Endodermal cell (in vitro differentiated cells): Measurements from ENCODE around the gene INTS1. TPM values are rescaled to one million over a fixed set of nuclear protein-coding genes. Genes with fewer than 3 reads are reported as not detected.

ENCODE experiments used
- DNase-seq: peaks from one replicate; pipeline ENCODE4 v3.0.0-alpha.2; 2017
- H3K27ac ChIP-seq: 2 replicates; pipeline ENCODE4 v1.5.1; 2013; ENCODE audit warnings: mild to moderate bottlenecking, low read depth, low read length, moderate library complexity
- H3K27me3 ChIP-seq: 2 replicates; pipeline ENCODE4 v1.6.1; 2013; ENCODE audit warnings: mild to moderate bottlenecking, low read length, moderate library complexity; ENCODE audit not compliant: insufficient read depth, control insufficient read depth, poor library complexity, severe bottlenecking
- H3K36me3 ChIP-seq: 2 replicates; pipeline ENCODE4 v1.7.0; 2013; ENCODE audit warnings: mild to moderate bottlenecking, low read length, moderate library complexity; ENCODE audit not compliant: control insufficient read depth, insufficient read depth
- H3K4me1 ChIP-seq: one replicate; pipeline ENCODE4 v1.7.0; 2013; ENCODE audit warnings: low read length; ENCODE audit not compliant: control insufficient read depth, insufficient read depth
- H3K4me3 ChIP-seq: 2 replicates; pipeline ENCODE4 v1.5.1; 2013; ENCODE audit warnings: mild to moderate bottlenecking, low read length, moderate library complexity
- H3K9ac ChIP-seq: 2 replicates; pipeline ENCODE4 v1.6.1; 2013; ENCODE audit warnings: mild to moderate bottlenecking, low read length, moderate library complexity; ENCODE audit not compliant: poor library complexity, severe bottlenecking; ENCODE audit errors: extremely low read depth
- H3K9me3 ChIP-seq: 2 replicates; pipeline ENCODE4 v1.6.1; 2013; ENCODE audit warnings: mild to moderate bottlenecking, low read length, moderate library complexity; ENCODE audit not compliant: control insufficient read depth
- H3K27ac Mint-ChIP-seq: 2 replicates; pipeline ENCODE4 v1.8.0; 2020; ENCODE audit warnings: mixed read lengths
- H3K27me3 Mint-ChIP-seq: 2 replicates; pipeline ENCODE4 v1.8.0; 2021; ENCODE audit warnings: mild to moderate bottlenecking, mixed read lengths; ENCODE audit not compliant: insufficient read depth
- H3K36me3 Mint-ChIP-seq: 2 replicates; pipeline ENCODE4 v1.8.0; 2020; ENCODE audit warnings: low read depth, mixed read lengths
- H3K4me1 Mint-ChIP-seq: 2 replicates; pipeline ENCODE4 v1.8.0; 2020; ENCODE audit warnings: mixed read lengths
- H3K4me3 Mint-ChIP-seq: 2 replicates; pipeline ENCODE4 v1.8.0; 2020; ENCODE audit warnings: mild to moderate bottlenecking, moderate library complexity, mixed read lengths
- H3K9me3 Mint-ChIP-seq: 2 replicates; pipeline ENCODE4 v1.8.0; 2020; ENCODE audit warnings: mild to moderate bottlenecking, mixed read lengths
- CTCF ChIP-seq: fragments of 200-600 bp; sonication (generic); conservative IDR thresholded peaks from 2 replicates; pipeline ENCODE4 v1.5.0; 2021; ENCODE audit warnings: antibody characterized with exemption, mild to moderate bottlenecking
- WGBS, 2 experiments: methylation state at CpG; one replicate each; pipeline versions ENCODE4 v1.1.5 to v1.1.7; 2013; ENCODE audit warnings: missing lambda C conversion rate in 2 of 2, mixed read lengths in 1 of 2; ENCODE audit not compliant: insufficient coverage in 1 of 2, insufficient read length in 1 of 2; 5-methylcytosine and 5-hydroxymethylcytosine counted together
- total RNA-seq, 2 donors: library from RNA; stranded (reverse); fragmentation: NEBNext Ultra II Directional in 1 of 2; extraction: Animal tissue kit (Norgen Biotek cat#: 25700) in 1 of 2; gene quantifications; 2 replicates in 1 of 2; 3 replicates in 1 of 2; pipeline ENCODE4 v1.2.1, GENCODE V29; 2021

INTS1 gene
- total RNA-seq, 2 donors from 2014 or later: 145 to 178 TPM

GRCh38 chr7:1475991-1476390, 28.2 kb downstream of the INTS1 start:
- Histone ChIP-seq H3K27me3 (no peaks in the 10 kb centered on the region), H3K36me3 (peaks cover 28% of the 10 kb centered on the region), H3K4me3 (no peak overlapping the region), H3K9me3 (no peaks in the 10 kb centered on the region), H3K9ac (no peak overlapping the region), H3K4me1 (no peaks in the 10 kb centered on the region), H3K27ac (no peak overlapping the region)
- H3K27me3 Mint-ChIP-seq: no peaks in the 10 kb centered on the region
- H3K4me1 Mint-ChIP-seq: no peaks in the 10 kb centered on the region
- no peak for TF ChIP-seq CTCF
- H3K36me3 Mint-ChIP-seq: peaks cover 26% of the 10 kb centered on the region
- H3K9me3 Mint-ChIP-seq: no peaks in the 10 kb centered on the region
- H3K27ac Mint-ChIP-seq: no peak overlapping the region
- 94 to 95% methylated on average over 19 to 22 of the region's 22 CpGs for WGBS, 2 experiments
- no peak overlapping the region for H3K4me3 Mint-ChIP-seq
- no peak for DNase-seq

GRCh38 chr7:1475393-1475792, 28.8 kb downstream of the INTS1 start:
- no peaks in the 10 kb centered on the region for H3K9me3 ChIP-seq
- no peaks in the 10 kb centered on the region for H3K4me1 Mint-ChIP-seq
- H3K36me3 ChIP-seq: peaks cover 27% of the 10 kb centered on the region
- H3K9ac ChIP-seq: no peak overlapping the region
- no peaks in the 10 kb centered on the region for H3K27me3 Mint-ChIP-seq
- TF ChIP-seq CTCF: no peak
- no peak overlapping the region for H3K27ac ChIP-seq
- H3K27me3 ChIP-seq: no peaks in the 10 kb centered on the region
- 96 to 98% methylated on average over 14 to 17 of the region's 17 CpGs for WGBS, 2 experiments
- no peak overlapping the region for H3K27ac Mint-ChIP-seq
- H3K4me3 Mint-ChIP-seq: no peak overlapping the region
- H3K9me3 Mint-ChIP-seq: no peaks in the 10 kb centered on the region
- no peak overlapping the region for H3K4me3 ChIP-seq
- H3K36me3 Mint-ChIP-seq: peaks cover 26% of the 10 kb centered on the region
- no peak for DNase-seq
- no peaks in the 10 kb centered on the region for H3K4me1 ChIP-seq

GRCh38 chr7:1474736-1475135, 29.5 kb downstream of the INTS1 start:
- Histone ChIP-seq H3K4me3 (no peak overlapping the region), H3K36me3 (peaks cover 24% of the 10 kb centered on the region), H3K27ac (no peak overlapping the region), H3K9me3 (no peaks in the 10 kb centered on the region), H3K9ac (no peak overlapping the region), H3K27me3 (no peaks in the 10 kb centered on the region), H3K4me1 (no peaks in the 10 kb centered on the region)
- no peak for TF ChIP-seq CTCF
- 91 to 95% methylated on average over 24 of the region's 24 CpGs for WGBS, 2 experiments
- Mint-ChIP-seq H3K36me3 (peaks cover 26% of the 10 kb centered on the region), H3K9me3 (no peaks in the 10 kb centered on the region), H3K27me3 (no peaks in the 10 kb centered on the region), H3K4me3 (no peak overlapping the region), H3K27ac (no peak overlapping the region), H3K4me1 (no peaks in the 10 kb centered on the region)
- DNase-seq: no peak
